Activated CD4-positive, alpha-beta T cell treated with anti-CD3 and anti-CD28 coated beads, Interleukin-2, amount 50 U/mL, for 4 hours (primary cell): ENCODE results near the gene FAM83F.

Experiments
- DNase-seq, 2 experiments: peaks; one replicate each; pipeline ENCODE4 v3.0.0-alpha.2; 2020

FAM83F gene

DNA sequence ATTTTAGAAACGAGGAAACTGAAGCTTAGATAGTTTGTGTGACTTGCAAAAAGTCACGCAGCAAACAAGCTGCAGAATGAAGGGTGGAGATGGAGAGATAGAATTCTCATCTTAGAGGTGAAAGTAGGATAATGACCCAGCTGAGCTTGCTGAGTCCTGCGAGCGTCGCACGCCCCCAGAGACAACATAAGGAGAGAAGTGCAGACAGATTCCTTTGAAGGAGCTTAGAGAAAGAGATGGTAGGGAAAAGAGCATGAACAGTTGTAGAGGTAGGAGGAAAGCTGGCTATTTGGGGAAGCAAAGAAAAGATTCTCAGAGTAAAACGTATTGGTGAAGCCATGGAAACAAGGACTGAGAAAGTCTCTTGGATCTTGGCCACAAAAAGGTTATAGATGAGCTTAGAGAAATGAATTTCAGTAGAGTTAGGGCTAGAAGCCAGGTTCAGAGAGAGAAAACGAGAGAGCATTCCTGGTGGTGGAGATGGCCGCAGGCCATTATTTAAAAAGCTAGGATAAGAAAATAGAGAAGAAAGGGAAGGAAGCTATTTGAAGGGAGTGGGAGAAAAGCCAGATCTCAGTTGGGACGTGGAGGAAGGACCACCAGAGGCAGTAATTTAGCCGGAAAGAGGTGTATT, 44.8 kb downstream of the FAM83F start:
- DNase-seq = no peak

GRCh38 chr22:40040927-40041326, 46.2 kb downstream of the FAM83F start:
- DNase-seq = no peak

- DNase-seq = no peak
Observed at GRCh38 chr22:40041366-40042137, 46.8 kb downstream of the FAM83F start.

DNA sequence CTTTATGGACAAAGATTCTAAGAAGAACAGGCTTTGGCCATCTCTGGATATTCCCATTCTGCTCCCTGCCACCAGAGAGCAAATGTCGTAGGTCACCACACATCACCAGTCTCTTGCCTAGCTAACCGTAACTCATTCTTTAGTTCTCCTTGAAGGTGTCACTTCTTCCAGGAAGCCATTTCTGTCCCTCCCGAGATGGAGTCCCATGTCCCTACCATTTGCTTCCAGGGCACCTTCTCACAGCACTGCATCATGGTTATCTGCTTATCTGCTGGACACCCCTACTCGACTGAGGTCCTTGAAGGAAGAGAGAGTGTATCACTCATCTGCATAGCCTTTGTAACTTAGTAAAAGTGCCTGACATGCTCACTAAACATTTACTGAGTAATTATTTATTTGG, 47.6 kb downstream of the FAM83F start:
- no peak for DNase-seq

DNA sequence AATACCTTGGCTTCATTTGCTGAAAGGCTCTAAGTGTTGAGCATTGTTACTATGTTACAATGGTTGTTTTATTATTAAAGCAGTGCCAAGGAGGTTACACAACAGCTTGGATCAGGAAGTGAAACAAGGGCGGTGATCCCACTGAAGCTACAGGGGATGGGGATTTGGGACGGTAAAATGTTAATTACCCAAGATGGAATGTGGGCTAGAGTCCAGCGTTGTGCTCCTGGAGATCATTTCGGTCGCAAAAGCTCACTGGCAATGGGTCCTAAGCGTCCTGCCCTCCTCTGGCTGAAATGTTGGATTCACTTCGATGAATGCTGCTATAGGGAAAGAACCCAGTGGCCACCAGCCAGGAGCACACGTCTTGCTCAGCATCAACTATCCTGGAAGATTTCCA, 48.3 kb downstream of the FAM83F start:
- no peak for DNase-seq

GRCh38 chr22:40043793-40044101, 49.0 kb downstream of the FAM83F start:
- DNase-seq = no peak

DNA sequence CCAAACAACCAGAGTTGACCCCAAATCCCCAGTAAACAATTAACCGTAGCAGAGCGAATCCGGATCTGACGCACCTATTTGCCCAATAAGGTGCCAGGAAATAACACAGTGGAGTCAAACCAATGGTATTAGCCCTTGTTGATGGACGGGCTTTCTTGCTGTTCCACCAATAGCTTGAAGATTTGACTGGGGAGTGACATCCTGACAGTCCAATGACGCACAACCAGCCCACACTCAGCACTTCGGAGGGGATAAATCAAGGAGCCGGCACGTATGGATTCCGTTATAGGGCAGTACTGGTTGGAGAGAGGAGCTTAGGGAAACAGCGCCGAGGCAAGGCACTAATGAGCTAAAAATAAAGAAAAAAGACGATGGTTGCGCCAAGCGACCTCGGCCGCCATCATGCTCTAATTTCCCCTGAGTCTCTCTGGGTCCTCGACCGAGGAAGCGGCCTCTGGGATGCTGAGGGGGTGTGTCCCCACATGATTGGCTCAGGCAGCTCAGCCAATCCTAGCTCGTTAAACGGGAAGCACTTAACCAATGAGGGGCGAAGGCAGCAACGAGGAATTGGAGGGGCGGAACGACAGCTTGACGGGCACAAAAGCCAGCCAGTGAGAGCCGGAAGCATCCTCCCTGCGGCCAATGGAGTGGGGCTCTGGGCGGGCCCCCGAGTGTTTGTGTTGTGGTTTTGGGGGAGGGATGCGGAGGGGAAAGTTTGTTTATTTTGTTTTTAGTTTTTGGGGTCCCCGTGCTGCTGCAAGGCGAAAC, 49.5 kb downstream of the FAM83F start:
- peak; percentile 97 to 98 for DNase-seq

- peak; percentile 55 to 56 for DNase-seq
Observed at GRCh38 chr22:40044870-40045834, 50.4 kb downstream of the FAM83F start.

- no peak for DNase-seq
Observed at GRCh38 chr22:40046126-40046525, 51.4 kb downstream of the FAM83F start.

GRCh38 chr22:40050258-40050657, 55.5 kb downstream of the FAM83F start:
- DNase-seq = no peak

DNA sequence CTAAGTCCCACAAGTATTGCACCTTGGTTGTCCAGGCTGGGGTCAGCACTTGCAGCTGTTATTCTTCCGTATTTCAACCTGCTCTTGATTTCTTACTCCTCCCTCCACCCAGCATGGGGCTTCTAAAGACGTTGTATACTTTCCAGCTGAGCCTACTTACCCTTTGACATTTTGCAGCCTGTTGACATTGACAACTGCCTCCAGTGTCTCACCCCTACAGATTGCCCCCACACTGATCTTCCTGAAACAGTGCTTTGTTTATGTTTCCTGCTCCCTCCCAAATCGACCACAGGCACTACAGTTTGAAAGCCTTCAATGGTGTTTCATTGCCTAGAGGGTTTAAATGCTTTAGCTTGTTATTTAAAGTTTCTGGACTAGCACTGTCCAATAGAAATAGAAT, 56.6 kb downstream of the FAM83F start:
- no peak for DNase-seq

DNA sequence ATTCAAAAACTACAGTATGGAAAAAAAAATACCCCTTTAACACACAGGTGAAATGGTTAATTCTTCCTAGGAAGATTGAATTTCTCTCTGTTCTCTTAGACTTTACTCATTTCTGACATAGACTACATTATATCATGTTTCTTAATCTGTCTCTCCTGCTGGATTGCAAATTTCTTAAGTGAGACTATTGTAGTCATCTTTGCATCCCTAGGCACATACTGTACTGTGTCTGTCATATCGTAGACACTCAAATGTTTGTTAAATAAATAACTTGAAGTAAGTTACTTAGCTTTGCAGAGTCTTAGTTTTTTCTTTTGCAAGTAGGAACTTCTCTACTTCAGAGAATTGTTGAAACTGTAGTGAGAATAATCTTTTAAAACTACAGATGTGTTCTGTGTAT, 58.7 kb downstream of the FAM83F start:
- DNase-seq = no peak

DNA sequence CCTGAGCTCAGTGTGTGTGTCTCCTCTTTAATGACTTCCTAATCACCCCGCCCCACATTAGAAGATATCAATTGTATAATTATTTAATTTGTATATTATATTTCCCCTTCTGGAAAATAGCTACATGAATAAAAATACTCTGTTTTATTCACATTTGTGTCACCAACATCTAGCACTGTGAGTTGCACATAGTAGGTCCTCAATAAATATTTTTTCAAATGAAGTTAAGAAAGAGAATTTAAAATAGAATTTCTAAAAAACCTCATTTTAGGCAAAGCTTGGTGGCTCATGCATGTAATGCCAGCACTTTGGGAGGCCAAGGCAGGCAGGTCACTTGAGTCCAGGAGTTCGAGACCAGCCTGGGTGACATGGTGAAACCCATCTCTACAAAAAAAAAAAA, 59.7 kb downstream of the FAM83F start:
- DNase-seq = no peak

- no peak for DNase-seq
Observed at GRCh38 chr22:40055143-40055883, 60.6 kb downstream of the FAM83F start.

GRCh38 chr22:40056154-40056553, 61.4 kb downstream of the FAM83F start:
- no peak for DNase-seq

DNA sequence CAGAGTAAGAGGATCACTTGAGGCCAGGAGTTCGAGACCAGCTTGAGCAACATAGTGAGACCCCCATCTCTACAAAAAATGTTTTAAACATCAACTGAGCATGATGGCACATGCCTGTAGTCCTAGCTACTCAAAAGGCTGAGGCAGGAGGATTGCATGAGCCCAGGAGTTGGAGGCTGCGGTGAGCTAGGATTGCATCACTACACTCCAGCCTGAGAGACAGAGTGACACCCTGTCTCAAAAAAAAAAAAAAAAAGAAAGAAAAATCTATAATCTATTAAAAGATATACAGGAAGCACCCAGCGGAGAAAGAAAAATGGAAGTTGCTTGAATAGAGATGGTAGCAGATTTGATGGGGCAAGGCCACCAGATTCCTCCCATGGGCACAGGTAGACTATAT, 61.8 kb downstream of the FAM83F start:
- no peak for DNase-seq

DNA sequence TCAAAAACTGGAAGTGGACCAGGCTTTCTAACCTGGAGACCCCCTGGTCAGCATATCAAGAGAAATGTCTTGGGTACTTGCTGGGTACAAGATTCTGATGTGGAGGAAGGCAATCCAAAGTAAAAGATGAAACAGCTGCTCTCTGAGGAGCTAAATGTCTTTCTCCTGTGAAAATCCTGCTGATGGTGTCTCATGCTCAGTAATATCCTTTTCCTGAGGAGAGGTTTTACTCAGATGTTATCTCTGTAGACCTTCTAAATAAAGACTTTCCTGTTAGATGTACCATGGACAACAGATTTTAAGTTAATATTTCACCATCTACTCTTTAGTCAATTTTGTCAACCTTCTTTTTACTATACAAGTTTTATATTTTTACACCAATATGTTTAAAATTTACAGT, 62.9 kb downstream of the FAM83F start:
- DNase-seq = no peak

DNA sequence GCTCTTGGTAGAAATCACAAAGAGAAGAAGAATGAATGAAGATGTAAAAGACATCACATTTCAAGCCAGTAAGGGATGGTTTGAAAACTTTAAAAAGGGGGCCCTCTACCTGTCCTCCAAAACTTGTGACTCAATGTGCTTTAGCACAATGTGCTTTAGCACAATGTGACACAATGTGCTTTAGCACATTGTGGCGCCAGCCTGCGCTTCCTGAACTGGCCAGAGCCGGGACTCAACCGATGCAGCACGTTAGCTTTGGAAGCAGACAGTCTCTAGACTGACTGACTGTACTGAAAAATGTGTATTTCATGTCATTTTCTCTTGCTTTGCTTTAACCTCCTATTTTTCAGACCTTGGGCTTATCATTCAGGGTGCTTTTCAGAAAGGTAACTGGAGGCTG, 63.5 kb downstream of the FAM83F start:
- DNase-seq = peak; percentile 12 to 23

DNA sequence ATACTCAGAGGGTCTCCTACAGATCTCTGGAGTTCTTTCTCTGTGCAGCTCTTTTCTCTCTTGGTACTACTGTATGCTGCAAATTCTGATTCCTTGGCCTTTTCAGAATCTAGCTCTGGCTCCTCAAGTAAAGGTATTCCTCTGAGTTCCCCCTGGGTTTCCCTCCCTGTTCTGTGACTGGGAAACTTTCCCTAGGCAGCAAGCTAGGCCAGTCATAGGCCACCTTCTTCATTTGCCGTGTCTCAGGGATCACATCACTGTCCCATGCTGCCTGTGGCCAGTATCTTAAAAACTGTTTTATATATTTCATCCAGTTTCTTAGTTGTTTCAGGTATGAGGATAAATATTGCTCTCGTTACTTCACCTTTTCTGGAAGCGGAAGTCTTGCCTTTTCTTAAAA, 71.2 kb downstream of the FAM83F start:
- no peak for DNase-seq

DNA sequence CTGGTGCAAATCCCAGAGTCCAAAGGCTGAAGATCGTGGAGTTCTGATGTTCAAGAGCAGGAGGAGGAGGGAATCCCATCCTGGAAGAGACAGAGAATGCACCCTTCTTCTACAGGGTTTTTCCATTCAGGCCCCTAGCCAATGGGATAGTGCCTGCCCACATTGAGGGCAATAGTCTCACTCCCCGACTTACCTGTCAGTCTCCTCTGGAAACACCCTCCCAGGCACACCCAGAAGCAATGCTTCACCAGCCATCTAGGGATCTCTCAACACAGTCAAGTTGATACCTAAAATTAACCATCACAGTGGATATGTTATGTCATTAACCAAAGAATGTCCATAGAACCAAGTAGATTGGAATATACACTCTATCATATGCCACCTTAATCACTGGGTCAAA, 72.9 kb downstream of the FAM83F start:
- no peak for DNase-seq

GRCh38 chr22:40070701-40071100, 75.9 kb downstream of the FAM83F start:
- DNase-seq = no peak

GRCh38 chr22:40071720-40072119, 77.0 kb downstream of the FAM83F start:
- no peak for DNase-seq
